K562 (cell line): Measurements from ENCODE around the gene KLRD1. TPM values are rescaled to one million over a fixed set of nuclear protein-coding genes. Genes with fewer than 3 reads are reported as not detected.

Source experiments
- ATAC-seq: fragments of 200-7000 bp; cut with Tn5 transposase; 3 replicates; pipeline ENCODE4 v1.9.1; 2020; ENCODE audit warnings: moderate library complexity
- BruUV-seq: library from RNA; stranded (reverse); fragments of 400-500 nt; replicated peaks from 2 replicates; lab custom pipeline; 2021; lab: Mats Ljungman, UMichigan
- CTCF ChIA-PET: fragments of 300-600 bp; formaldehyde crosslinking; extraction: SDS; loops from one replicate; lab custom pipeline; 2021; ENCODE audit warnings: low intra/inter-chr PET ratio; lab: Yijun Ruan, JAX
- POLR2A ChIA-PET: fragments of 300-600, 350-650 bp; sonication (Branson Sonifier 250); formaldehyde crosslinking; extraction: SDS; loops from one replicate; lab custom pipeline; 2021; ENCODE audit warnings: antibody characterized with exemption, inconsistent platforms; lab: Yijun Ruan, JAX
- DNase-seq, 4 experiments: peaks; one replicate each; pipeline versions ENCODE4 v3.0.0 to v3.0.0-alpha.2; 2011 to 2018; ENCODE audit warnings: low spot score in 3 of 4, mixed read lengths in 3 of 4; ENCODE audit errors: extremely low read depth in 1 of 4
- FAIRE-seq: peaks from 2 replicates; lab custom pipeline; 2011; peaks lifted over from hg19 to GRCh38; lab: Jason Lieb, UNC
- H2AFZ ChIP-seq: 2 replicates; pipeline ENCODE4 v1.6.0; 2011; ENCODE audit warnings: low read depth, low read length, control low read depth, inconsistent platforms
- H3K27ac ChIP-seq: fragments of 200-600 bp; 3 replicates; pipeline ENCODE4 v1.8.0; 2011; ENCODE audit warnings: low read depth, mild to moderate bottlenecking, control low read depth, inconsistent platforms, low read length, moderate library complexity, mixed read lengths; ENCODE audit errors: extremely low read depth
- H3K27me3 ChIP-seq, 2 experiments: fragments of 300-600 bp in 1 of 2; 2 replicates in 1 of 2; 3 replicates in 1 of 2; pipeline versions ENCODE4 v1.6.0 to v1.8.0; 2011; ENCODE audit warnings: inconsistent platforms in 2 of 2, low read length in 2 of 2, mild to moderate bottlenecking in 1 of 2, mixed read lengths in 1 of 2, moderate library complexity in 1 of 2; ENCODE audit not compliant: control insufficient read depth in 2 of 2, insufficient read depth in 2 of 2
- H3K36me3 ChIP-seq: fragments of 300-600 bp; 3 replicates; pipeline ENCODE4 v1.8.0; 2011; ENCODE audit warnings: mild to moderate bottlenecking, low read length, inconsistent platforms; ENCODE audit not compliant: control insufficient read depth, insufficient read depth
- H3K4me1 ChIP-seq, 2 experiments: fragments of 200-600 bp in 1 of 2; replicated peaks in 1 of 2; 2 replicates in 1 of 2; 3 replicates in 1 of 2; pipeline versions ENCODE4 v1.5.1 to v1.8.0; 2011; ENCODE audit warnings: inconsistent platforms in 2 of 2, low read length in 2 of 2, mild to moderate bottlenecking in 1 of 2, mixed read lengths in 1 of 2, moderate library complexity in 1 of 2; ENCODE audit not compliant: control insufficient read depth in 2 of 2, insufficient read depth in 2 of 2
- H3K4me2 ChIP-seq: 2 replicates; pipeline ENCODE4 v1.6.1; 2011; ENCODE audit warnings: low read length, control low read depth, inconsistent platforms, mixed read lengths; ENCODE audit not compliant: insufficient read depth
- H3K4me3 ChIP-seq: fragments of 200-600 bp; sonication (generic), shearing (Covaris generic); 2 replicates; pipeline ENCODE4 v1.5.1; 2016; ENCODE audit warnings: control low read depth, inconsistent platforms
- H3K79me2 ChIP-seq: fragments of 200-600 bp; 3 replicates; pipeline ENCODE4 v1.8.0; 2011; ENCODE audit warnings: low read length, inconsistent platforms; ENCODE audit not compliant: control insufficient read depth, insufficient read depth
- H3K9ac ChIP-seq, 2 experiments: 2 replicates each; pipeline versions ENCODE4 v1.6.0 to v1.6.1; 2011; ENCODE audit warnings: low read depth in 2 of 2, low read length in 2 of 2, control low read depth in 1 of 2, inconsistent platforms in 1 of 2, mild to moderate bottlenecking in 1 of 2, mixed read lengths in 1 of 2; ENCODE audit not compliant: insufficient read depth in 1 of 2
- H3K9me1 ChIP-seq: one replicate; pipeline ENCODE4 v1.6.0; 2011; ENCODE audit warnings: inconsistent platforms, mild to moderate bottlenecking, low read length, moderate library complexity; ENCODE audit not compliant: control insufficient read depth, insufficient read depth
- H3K9me3 ChIP-seq: replicated peaks from 2 replicates; pipeline ENCODE4 v1.5.1; 2011; ENCODE audit warnings: low read depth, low read length, inconsistent platforms; ENCODE audit not compliant: control insufficient read depth, insufficient read depth
- H4K20me1 ChIP-seq: replicated peaks from 2 replicates; pipeline ENCODE4 v1.6.1; 2011; ENCODE audit warnings: low read length, inconsistent platforms, mixed read lengths; ENCODE audit not compliant: control insufficient read depth, insufficient read depth
- BHLHE40 ChIP-seq: IDR thresholded peaks from 2 replicates; pipeline ENCODE4 v1.6.1; 2011; ENCODE audit warnings: low read length, improper control_type of control experiment
- HNRNPK ChIP-seq: fragments of 200-400 bp; formaldehyde crosslinking; IDR thresholded peaks from one replicate; pipeline ENCODE4 v1.6.1; 2018; ENCODE audit warnings: mild to moderate bottlenecking, low read depth, low read length; ENCODE audit not compliant: poor library complexity, severe bottlenecking
- JUN ChIP-seq, 2 experiments: sonication (generic) in 1 of 2; formaldehyde crosslinking in 1 of 2; IDR thresholded peaks; 2 replicates each; pipeline versions ENCODE4 v1.6.1 to v1.8.0; 2012 to 2022; ENCODE audit warnings: borderline replicate concordance in 2 of 2, mild to moderate bottlenecking in 2 of 2, improper control_type of control experiment in 1 of 2, low read depth in 1 of 2, low read length in 1 of 2, missing genetic modification reagents in 1 of 2
- KDM4B ChIP-seq, 2 experiments: fragments of 450-650 bp in 1 of 2; sonication (generic) in 1 of 2; IDR thresholded peaks; 2 replicates each; pipeline ENCODE4 v1.6.1; 2016 to 2017; ENCODE audit warnings: borderline replicate concordance in 2 of 2, antibody characterized with exemption in 1 of 2, low read depth in 1 of 2, mild to moderate bottlenecking in 1 of 2
- MAFF ChIP-seq: IDR thresholded peaks from 2 replicates; pipeline ENCODE4 v1.6.1; 2012; ENCODE audit warnings: low read length, improper control_type of control experiment
- NR2C1 ChIP-seq, 2 experiments: fragments of 450-650 bp; IDR thresholded peaks; 2 replicates each; pipeline ENCODE4 v1.6.1; 2017; ENCODE audit warnings: mild to moderate bottlenecking in 2 of 2, antibody characterized with exemption in 1 of 2, inconsistent platforms in 1 of 2, missing compliant biosample characterization in 1 of 2, missing genetic modification characterization in 1 of 2
- POLR2A ChIP-seq: fragments of 450-650 bp; conservative IDR thresholded peaks from 2 replicates; pipeline ENCODE4 v1.6.1; 2016
- POU5F1 ChIP-seq: fragments of 150-350 bp; IDR thresholded peaks from 2 replicates; pipeline ENCODE4 v1.6.1; 2014; ENCODE audit warnings: borderline replicate concordance, low read length, low read depth, mild to moderate bottlenecking; ENCODE audit not compliant: partially characterized antibody
- RBBP5 ChIP-seq: fragments of 200-600 bp; sonication (generic); IDR thresholded peaks from 2 replicates; pipeline ENCODE4 v1.6.1; 2012; ENCODE audit warnings: borderline replicate concordance, mild to moderate bottlenecking, low read length, control low read depth, inconsistent platforms; ENCODE audit not compliant: insufficient read depth, poor library complexity, severe bottlenecking
- RNF2 ChIP-seq: sonication (generic); IDR thresholded peaks from 2 replicates; pipeline ENCODE4 v1.6.1; 2016
- SRSF3 ChIP-seq: fragments of 200-400 bp; formaldehyde crosslinking; IDR thresholded peaks from 2 replicates; pipeline ENCODE4 v1.6.1; 2016; ENCODE audit warnings: mild to moderate bottlenecking, low read length, moderate library complexity; ENCODE audit not compliant: insufficient read depth
- TBL1XR1 ChIP-seq, 2 experiments: IDR thresholded peaks; 2 replicates each; pipeline ENCODE4 v1.6.1; 2012; ENCODE audit warnings: improper control_type of control experiment in 2 of 2, low read length in 2 of 2, mild to moderate bottlenecking in 1 of 2
- in situ Hi-C: fragments of 300-500 bp; cut with MboI; formaldehyde crosslinking; loops from 4 replicates; pipeline ENCODE4 v1.15.0; 2018; ENCODE audit warnings: inconsistent platforms, mixed read lengths
- intact Hi-C: fragments of 100-400 bp; cut with micrococcal nuclease; formaldehyde crosslinking; loops from 2 replicates; pipeline ENCODE4 v1.14.2; 2022
- polyA plus RNA-seq, 8 experiments: library from polyadenylated mRNA; depleted of rRNA in 4 of 8; stranded (reverse) in 5 of 8; unstranded in 3 of 8; fragments of >200 nt; fragmentation: Nextera tagmentation in 2 of 8; fragmentation: Illumina TruSeq in 1 of 8; extraction: Ambion mirVana in 2 of 8; extraction: Trizol in 1 of 8; gene quantifications; 2 replicates each; pipeline versions ENCODE4 v1.2.1 to v1.2.3, GENCODE V29; 2011 to 2014; ENCODE audit warnings: inconsistent platforms in 1 of 8, missing spikeins in 1 of 8
- total RNA-seq, 7 experiments: library from RNA; depleted of rRNA in 6 of 7; stranded (reverse); fragments of >200 nt in 6 of 7; fragmentation: Illumina TruSeq in 2 of 7; extraction: Trizol in 2 of 7; gene quantifications; 2 replicates each; pipeline versions ENCODE4 v1.2.1 to v1.2.3, GENCODE V29; 2011 to 2021; ENCODE audit warnings: low replicate concordance in 1 of 7
- TF ChIP-seq, protein P1 (sequence below): fragments of 450-650 bp; formaldehyde crosslinking; conservative IDR thresholded peaks from 2 replicates; pipeline ENCODE4 v1.4.0; 2022; ENCODE audit warnings: mild to moderate bottlenecking, missing genetic modification characterization
- TF ChIP-seq, protein P2 (sequence below): fragments of 450-650 bp; IDR thresholded peaks from 2 replicates; pipeline ENCODE4 v1.6.1; 2017; ENCODE audit warnings: mild to moderate bottlenecking, moderate library complexity
- TF ChIP-seq, protein P3 (sequence below): fragments of 250-450 bp; sonication (Bioruptor Pico); IDR thresholded peaks from 2 replicates; pipeline ENCODE4 v1.5.0; 2020; ENCODE audit warnings: mild to moderate bottlenecking

KLRD1 gene
- total and polyA plus RNA-seq, 9 of the 15 experiments (the other 6 are each of a cell fraction or from before 2014, with no cell fraction given), result not detected

DNA sequence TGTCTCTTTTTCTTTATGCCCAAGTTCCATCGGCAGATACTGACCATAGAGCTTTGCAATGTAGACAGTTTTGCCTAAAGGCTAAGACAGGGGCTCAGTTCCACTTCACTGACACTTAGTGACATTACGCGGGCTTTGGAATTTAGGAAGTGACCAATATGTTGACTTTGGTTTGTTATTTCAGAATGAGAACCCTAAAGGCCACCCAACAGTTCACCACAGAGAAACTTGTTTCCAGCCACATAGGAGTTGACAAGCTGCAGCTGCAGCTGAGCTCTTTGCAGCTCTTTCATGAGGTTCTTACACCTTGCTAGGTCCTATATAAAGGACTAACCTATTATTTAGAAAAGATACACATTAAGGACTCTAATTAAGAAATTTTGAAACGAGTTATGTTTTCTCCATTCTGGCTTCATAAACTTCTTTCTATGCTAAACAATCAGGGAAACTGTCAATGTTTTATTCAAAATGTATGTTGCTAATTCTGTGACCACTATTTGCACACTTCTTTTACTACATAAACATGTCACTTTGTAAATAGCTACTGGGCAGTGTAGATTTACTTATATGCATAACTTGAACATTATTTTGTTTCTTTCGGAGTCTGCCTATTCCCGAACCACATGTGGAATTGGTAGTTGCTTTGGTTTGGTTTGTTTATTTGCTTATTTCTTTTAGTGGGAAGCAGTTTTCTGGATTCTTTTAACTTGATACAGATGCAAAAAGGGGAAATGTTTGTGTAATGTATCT, 18.5 kb upstream of the KLRD1 start (continued):
- TF ChIP-seq SRSF3, result no peak

DNA sequence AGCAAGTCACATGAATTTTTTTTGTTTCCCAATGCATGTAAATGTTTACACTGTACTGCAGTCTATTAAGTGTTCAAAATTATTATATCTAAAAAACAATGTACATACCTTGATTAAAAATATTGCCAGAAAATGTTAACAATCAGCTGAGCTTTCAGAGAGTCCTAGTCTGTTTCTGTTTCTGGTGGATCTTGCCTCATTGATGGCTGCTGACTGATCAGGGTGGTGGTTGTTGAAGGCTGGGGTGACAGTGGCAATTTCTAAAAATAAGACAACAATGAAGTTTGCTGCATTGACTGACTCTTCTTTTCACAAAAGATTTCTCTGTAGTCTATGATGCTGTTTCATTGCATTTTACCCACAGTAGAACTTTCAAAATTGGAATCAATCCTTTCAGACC, 16.6 kb upstream of the KLRD1 start:
- in situ Hi-C loops (no loop called here), intact Hi-C loops (no loop called here)
- Histone ChIP-seq H3K4me2 (no peak overlapping the region), H3K9me3 (no peaks in the 10 kb centered on the region), H3K4me1 (no peaks in the 10 kb centered on the region), H3K9me1 (no peaks in the 10 kb centered on the region), H3K36me3 (no peaks in the 10 kb centered on the region), H2AFZ (no peak overlapping the region), H3K79me2 (no peaks in the 10 kb centered on the region), H3K27ac (no peak overlapping the region), H3K27me3 (no peaks in the 10 kb centered on the region; a peak in 2 of 5 replicates), H3K9ac (no peak overlapping the region), H3K4me3 (no peak overlapping the region), H4K20me1 (no peaks in the 10 kb centered on the region)
- FAIRE-seq, result no peak
- no peak for DNase-seq
- ChIA-PET POLR2A (no interaction called here), CTCF (no interaction called here)
- ATAC-seq, result no peak
- BruUV-seq, result no TSS peak
- TF ChIP-seq JUN (IDR thresholded peaks at IDR 0.05; ENCODE audit: borderline replicate concordance, low read depth, low read length) (no peak), JUN (CRISPR knock-in tag; IDR thresholded peaks at IDR 0.05; ENCODE audit: borderline replicate concordance) (no peak), TBL1XR1 (IDR thresholded peaks at IDR 0.05; ENCODE audit: low read length in 2 of 2) (no peak), NR2C1 (IDR thresholded peaks at IDR 0.05) (no peak), NR2C1 (tag; IDR thresholded peaks at IDR 0.05) (no peak), POLR2A (no peak), RNF2 (no peak), BHLHE40 (no peak), RBBP5 (no peak), HNRNPK (no peak), KDM4B (IDR thresholded peaks at IDR 0.05; ENCODE audit: borderline replicate concordance in 2 of 2, low read depth in 1 of 2) (no peak), POU5F1 (no peak), MAFF (no peak)
- TF ChIP-seq, protein P1, sequence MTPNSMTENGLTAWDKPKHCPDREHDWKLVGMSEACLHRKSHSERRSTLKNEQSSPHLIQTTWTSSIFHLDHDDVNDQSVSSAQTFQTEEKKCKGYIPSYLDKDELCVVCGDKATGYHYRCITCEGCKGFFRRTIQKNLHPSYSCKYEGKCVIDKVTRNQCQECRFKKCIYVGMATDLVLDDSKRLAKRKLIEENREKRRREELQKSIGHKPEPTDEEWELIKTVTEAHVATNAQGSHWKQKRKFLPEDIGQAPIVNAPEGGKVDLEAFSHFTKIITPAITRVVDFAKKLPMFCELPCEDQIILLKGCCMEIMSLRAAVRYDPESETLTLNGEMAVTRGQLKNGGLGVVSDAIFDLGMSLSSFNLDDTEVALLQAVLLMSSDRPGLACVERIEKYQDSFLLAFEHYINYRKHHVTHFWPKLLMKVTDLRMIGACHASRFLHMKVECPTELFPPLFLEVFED (CRISPR knock-in tag), result no peak
- TF ChIP-seq, protein P2, sequence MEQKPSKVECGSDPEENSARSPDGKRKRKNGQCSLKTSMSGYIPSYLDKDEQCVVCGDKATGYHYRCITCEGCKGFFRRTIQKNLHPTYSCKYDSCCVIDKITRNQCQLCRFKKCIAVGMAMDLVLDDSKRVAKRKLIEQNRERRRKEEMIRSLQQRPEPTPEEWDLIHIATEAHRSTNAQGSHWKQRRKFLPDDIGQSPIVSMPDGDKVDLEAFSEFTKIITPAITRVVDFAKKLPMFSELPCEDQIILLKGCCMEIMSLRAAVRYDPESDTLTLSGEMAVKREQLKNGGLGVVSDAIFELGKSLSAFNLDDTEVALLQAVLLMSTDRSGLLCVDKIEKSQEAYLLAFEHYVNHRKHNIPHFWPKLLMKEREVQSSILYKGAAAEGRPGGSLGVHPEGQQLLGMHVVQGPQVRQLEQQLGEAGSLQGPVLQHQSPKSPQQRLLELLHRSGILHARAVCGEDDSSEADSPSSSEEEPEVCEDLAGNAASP, result no peak
- TF ChIP-seq, protein P3, sequence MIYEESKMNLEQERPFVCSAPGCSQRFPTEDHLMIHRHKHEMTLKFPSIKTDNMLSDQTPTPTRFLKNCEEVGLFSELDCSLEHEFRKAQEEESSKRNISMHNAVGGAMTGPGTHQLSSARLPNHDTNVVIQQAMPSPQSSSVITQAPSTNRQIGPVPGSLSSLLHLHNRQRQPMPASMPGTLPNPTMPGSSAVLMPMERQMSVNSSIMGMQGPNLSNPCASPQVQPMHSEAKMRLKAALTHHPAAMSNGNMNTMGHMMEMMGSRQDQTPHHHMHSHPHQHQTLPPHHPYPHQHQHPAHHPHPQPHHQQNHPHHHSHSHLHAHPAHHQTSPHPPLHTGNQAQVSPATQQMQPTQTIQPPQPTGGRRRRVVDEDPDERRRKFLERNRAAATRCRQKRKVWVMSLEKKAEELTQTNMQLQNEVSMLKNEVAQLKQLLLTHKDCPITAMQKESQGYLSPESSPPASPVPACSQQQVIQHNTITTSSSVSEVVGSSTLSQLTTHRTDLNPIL, result no peak
